HG02588 (cell line): ENCODE measurements around the gene BLNK.

Source experiments
- ATAC-seq: cut with Tn5 transposase; IDR thresholded peaks from one replicate; pipeline ENCODE4 v1.9.1; 2021; ENCODE audit warnings: mild to moderate bottlenecking, moderate library complexity; ENCODE audit not compliant: unreplicated experiment

BLNK gene

GRCh38 chr10:96289218-96289910 lies 18.0 kb upstream of the BLNK start:
- no peak for ATAC-seq

- peak; percentile 50 for ATAC-seq
Observed at GRCh38 chr10:96288151-96288621, 16.8 kb upstream of the BLNK start.

- peak; percentile 70 for ATAC-seq
Observed at GRCh38 chr10:96287392-96288105, 16.2 kb upstream of the BLNK start.

- ATAC-seq = no peak
Observed at GRCh38 chr10:96285331-96285752, 14.0 kb upstream of the BLNK start.

GRCh38 chr10:96283756-96284155 lies 12.4 kb upstream of the BLNK start:
- ATAC-seq = no peak

GRCh38 chr10:96283351-96283750 lies 12.0 kb upstream of the BLNK start:
- ATAC-seq = no peak

GRCh38 chr10:96281444-96282029 lies 10.2 kb upstream of the BLNK start:
- ATAC-seq = no peak

- no peak for ATAC-seq
Observed at GRCh38 chr10:96280859-96281258, 9.5 kb upstream of the BLNK start.

GRCh38 chr10:96279191-96279641 lies 7.8 kb upstream of the BLNK start:
- no peak for ATAC-seq

GRCh38 chr10:96276831-96277230 lies 5.5 kb upstream of the BLNK start:
- ATAC-seq = no peak

GRCh38 chr10:96276426-96276825 lies 5.1 kb upstream of the BLNK start:
- ATAC-seq = no peak

- no peak for ATAC-seq
Observed at GRCh38 chr10:96275685-96276418, 4.5 kb upstream of the BLNK start.

- no peak for ATAC-seq
Observed at GRCh38 chr10:96272316-96273280, 1.2 kb upstream of the BLNK start.

- no peak for ATAC-seq
Observed at GRCh38 chr10:96270571-96270970, 798 bp downstream of the BLNK start.

GRCh38 chr10:96269438-96270300 lies 1.7 kb downstream of the BLNK start:
- ATAC-seq = no peak

- ATAC-seq = no peak
Observed at GRCh38 chr10:96268341-96268909, 2.9 kb downstream of the BLNK start.

GRCh38 chr10:96267234-96267705 lies 4.1 kb downstream of the BLNK start:
- ATAC-seq = no peak

- ATAC-seq = no peak
Observed at GRCh38 chr10:96266118-96266770, 5.1 kb downstream of the BLNK start.
